Stimulated activated CD4-positive, alpha-beta T cell treated with anti-CD3 and anti-CD28 coated beads, Interleukin-12 subunit alpha, Interleukin-12 subunit beta, amount 100 ng/mL, for 4 hours (primary cell): ENCODE data around the gene CHTF18.
"Not testable (repeated sequence)": the region's sequence is repeated elsewhere in the genome, so short reads cannot be mapped to it uniquely, and the experiment has no call there.

Experiments used
- DNase-seq: peaks from one replicate; pipeline ENCODE4 v3.0.0-alpha.2; 2020

CHTF18 gene

GRCh38 chr16:760545-761343 lies 27.7 kb upstream of the CHTF18 start, which contains the start of gene MSLN:
Gene MSLN (plus strand): TSS chr16:760734. CDS start chr16:762681, 1,947 bp downstream.
- no peak for DNase-seq

- DNase-seq: no peak
Measured at GRCh38 chr16:761625-762513, 26.6 kb upstream of the CHTF18 start.

- DNase-seq: no peak
Measured at GRCh38 chr16:762595-763268, 25.7 kb upstream of the CHTF18 start.

GRCh38 chr16:763369-764183 lies 24.8 kb upstream of the CHTF18 start:
- no peak for DNase-seq

GRCh38 chr16:764184-764750 lies 24.2 kb upstream of the CHTF18 start:
- DNase-seq: no peak

GRCh38 chr16:764848-765487 lies 23.5 kb upstream of the CHTF18 start:
- DNase-seq: no peak

GRCh38 chr16:765488-765865 lies 22.9 kb upstream of the CHTF18 start:
- DNase-seq: no peak

GRCh38 chr16:766008-766819 lies 22.2 kb upstream of the CHTF18 start:
- DNase-seq: no peak

GRCh38 chr16:766820-767640 lies 21.4 kb upstream of the CHTF18 start:
- no peak for DNase-seq

- DNase-seq: no peak
Measured at GRCh38 chr16:767743-768235, 20.6 kb upstream of the CHTF18 start.

GRCh38 chr16:768428-768827 lies 20.0 kb upstream of the CHTF18 start:
- no peak for DNase-seq

GRCh38 chr16:769184-769784 lies 19.1 kb upstream of the CHTF18 start:
- DNase-seq: no peak

- DNase-seq: no peak
Measured at GRCh38 chr16:769934-770333, 18.5 kb upstream of the CHTF18 start.

GRCh38 chr16:770411-770810 lies 18.0 kb upstream of the CHTF18 start:
- no peak for DNase-seq

GRCh38 chr16:772959-773358 lies 15.5 kb upstream of the CHTF18 start:
- no peak for DNase-seq

GRCh38 chr16:774086-775001 lies 14.1 kb upstream of the CHTF18 start:
- no peak for DNase-seq

- no peak for DNase-seq
Measured at GRCh38 chr16:775236-775796, 13.1 kb upstream of the CHTF18 start.

- DNase-seq: not testable (repeated sequence)
Measured at GRCh38 chr16:776298-776697, 12.1 kb upstream of the CHTF18 start.
